H1 (cell line): ENCODE results near the gene OBSCN. TPM values are rescaled to one million over a fixed set of nuclear protein-coding genes. Genes with fewer than 3 reads are reported as not detected.

ENCODE experiments used
- CHD1 ChIP-seq: IDR thresholded peaks from 2 replicates; pipeline ENCODE4 v1.6.1; 2012; ENCODE audit warnings: low read depth, low read length, improper control_type of control experiment
- KDM4A ChIP-seq: IDR thresholded peaks from one replicate; pipeline ENCODE4 v1.7.1; 2012; ENCODE audit warnings: low read depth, mild to moderate bottlenecking, moderate library complexity, low read length, inconsistent platforms; ENCODE audit not compliant: severe bottlenecking
- POLR2A ChIP-seq, 2 experiments: IDR thresholded peaks; 1 replicate in 1 of 2; 2 replicates in 1 of 2; pipeline ENCODE4 v1.6.1; 2011; ENCODE audit warnings: low read depth in 2 of 2, low read length in 2 of 2, mild to moderate bottlenecking in 2 of 2; ENCODE audit errors: control extremely low read depth in 1 of 2
- SIX5 ChIP-seq: IDR thresholded peaks from 2 replicates; pipeline ENCODE4 v1.6.1; 2011; ENCODE audit warnings: mild to moderate bottlenecking, low read depth, low read length
- SUZ12 ChIP-seq: fragments of 200-600 bp; sonication (generic); IDR thresholded peaks from 2 replicates; pipeline ENCODE4 v1.6.1; 2012; ENCODE audit warnings: mild to moderate bottlenecking, inconsistent platforms, low read length, moderate library complexity, mixed read lengths
- TEAD4 ChIP-seq: IDR thresholded peaks from 2 replicates; pipeline ENCODE4 v1.6.1; 2012; ENCODE audit warnings: low read depth, low read length, inconsistent platforms, mixed read lengths
- YY1 ChIP-seq: IDR thresholded peaks from 2 replicates; pipeline ENCODE4 v1.6.1; 2011; ENCODE audit warnings: low read depth, mild to moderate bottlenecking, low read length
- ZNF274 ChIP-seq: IDR thresholded peaks from 2 replicates; pipeline ENCODE4 v1.7.0; 2012; ENCODE audit warnings: low read length, borderline replicate concordance; ENCODE audit errors: extremely low read depth
- polyA plus RNA-seq, 7 experiments: library from polyadenylated mRNA; depleted of rRNA in 3 of 7; stranded (reverse) in 5 of 7; unstranded in 2 of 7; fragments of >200 nt in 5 of 7; fragments of 200-250 nt in 2 of 7; gene quantifications; 1 replicate in 5 of 7; 2 replicates in 1 of 7; 4 replicates in 1 of 7; pipeline versions ENCODE4 v1.2.1 to v1.2.3, GENCODE V29; 2011 to 2013; ENCODE audit warnings: missing spikeins in 2 of 7, mixed read lengths in 2 of 7
- total RNA-seq: library from RNA; stranded (reverse); fragmentation: NEBNext Ultra II Directional; extraction: Animal tissue kit (Norgen Biotek cat#: 25700); gene quantifications from 2 replicates; pipeline ENCODE4 v1.2.1, GENCODE V29; 2021

Gene OBSCN
- total and polyA plus RNA-seq, 2 of the 8 experiments (the other 6 are each of a cell fraction or from before 2014, with no cell fraction given): 7.5 to 28.4 TPM

GRCh38 chr1:228314658-228315483 is 107.0 kb downstream of the OBSCN start (continued):
- TF ChIP-seq TEAD4 (no peak), SIX5 (no peak), ZNF274 (no peak), POLR2A (IDR thresholded peaks at IDR 0.05; ENCODE audit: control extremely low read depth in 1 of 2, low read depth in 2 of 2, low read length in 2 of 2) (no peak), YY1 (no peak), KDM4A (no peak), SUZ12 (no peak), CHD1 (no peak)
- TF ChIP-seq, all 59 proteins: peak for 0
